ENCODE data around the gene SCRT2. TPM values are rescaled to one million over a fixed set of nuclear protein-coding genes. Genes with fewer than 3 reads are reported as not detected.

SCRT2 gene
- total and polyA plus RNA-seq, 2 of the 8 experiments (the other 6 are each of a cell fraction or from before 2014, with no cell fraction given): 0.12 to 0.34 TPM

- TF ChIP-seq NRF1 (IDR thresholded peaks at IDR 0.05; ENCODE audit: low read depth, low read length) (no peak), GTF2F1 (IDR thresholded peaks at IDR 0.05; ENCODE audit: borderline replicate concordance, low read depth, low read length) (no peak), TEAD4 (IDR thresholded peaks at IDR 0.05; ENCODE audit: low read depth, low read length) (no peak), CBX8 (IDR thresholded peaks at IDR 0.05; ENCODE audit: borderline replicate concordance, low read depth, low read length) (no peak), SUZ12 (IDR thresholded peaks at IDR 0.05; ENCODE audit: low read length) (no peak)
Measured at GRCh38 chr20:634148-634925, 41.3 kb downstream of the SCRT2 start (continued).
